Uterus (tissue), 2 donors: ENCODE measurements around the gene DLGAP1.

Source experiments
- POLR2A ChIP-seq, 2 donors: fragments of 450-650 bp; IDR thresholded peaks; one replicate each; pipeline ENCODE4 v1.6.1; 2016; ENCODE audit warnings: antibody characterized with exemption in 2 of 2, mild to moderate bottlenecking in 1 of 2, moderate library complexity in 1 of 2
- TF ChIP-seq, protein P1 (sequence below), 4 experiments: fragments of 200-600 bp in 2 of 4; fragments of 450-650 bp in 2 of 4; sonication (generic) in 2 of 4; IDR thresholded peaks; one replicate each; pipeline ENCODE4 v1.5.1; 2016 to 2019; ENCODE audit warnings: antibody characterized with exemption in 4 of 4, mild to moderate bottlenecking in 2 of 4, moderate library complexity in 1 of 4

DNA sequence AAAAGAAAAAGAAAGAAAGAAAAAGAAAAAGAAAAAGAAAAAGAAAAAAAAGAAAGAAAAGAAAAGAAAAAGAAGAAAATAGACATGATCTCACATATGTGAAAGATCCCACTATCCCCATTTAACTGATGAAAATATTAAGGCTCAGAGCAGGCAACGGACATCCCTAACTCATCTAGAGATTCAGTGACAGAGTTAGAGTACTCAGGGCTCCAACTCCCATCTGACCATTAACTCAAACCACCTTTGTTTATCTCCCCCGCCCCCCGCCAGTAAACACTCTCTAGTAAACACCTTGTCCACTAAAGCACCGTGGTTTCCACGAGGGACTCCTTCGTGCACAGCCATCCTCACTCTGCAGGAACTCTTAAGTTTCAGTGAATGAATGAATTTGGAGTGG, 862.2 kb downstream of the DLGAP1 start:
- no peak for TF ChIP-seq POLR2A (IDR thresholded peaks at IDR 0.05)
- TF ChIP-seq, protein P1, sequence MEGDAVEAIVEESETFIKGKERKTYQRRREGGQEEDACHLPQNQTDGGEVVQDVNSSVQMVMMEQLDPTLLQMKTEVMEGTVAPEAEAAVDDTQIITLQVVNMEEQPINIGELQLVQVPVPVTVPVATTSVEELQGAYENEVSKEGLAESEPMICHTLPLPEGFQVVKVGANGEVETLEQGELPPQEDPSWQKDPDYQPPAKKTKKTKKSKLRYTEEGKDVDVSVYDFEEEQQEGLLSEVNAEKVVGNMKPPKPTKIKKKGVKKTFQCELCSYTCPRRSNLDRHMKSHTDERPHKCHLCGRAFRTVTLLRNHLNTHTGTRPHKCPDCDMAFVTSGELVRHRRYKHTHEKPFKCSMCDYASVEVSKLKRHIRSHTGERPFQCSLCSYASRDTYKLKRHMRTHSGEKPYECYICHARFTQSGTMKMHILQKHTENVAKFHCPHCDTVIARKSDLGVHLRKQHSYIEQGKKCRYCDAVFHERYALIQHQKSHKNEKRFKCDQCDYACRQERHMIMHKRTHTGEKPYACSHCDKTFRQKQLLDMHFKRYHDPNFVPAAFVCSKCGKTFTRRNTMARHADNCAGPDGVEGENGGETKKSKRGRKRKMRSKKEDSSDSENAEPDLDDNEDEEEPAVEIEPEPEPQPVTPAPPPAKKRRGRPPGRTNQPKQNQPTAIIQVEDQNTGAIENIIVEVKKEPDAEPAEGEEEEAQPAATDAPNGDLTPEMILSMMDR (IDR thresholded peaks at IDR 0.05), result no peak
